PC-9 (cell line): Measurements from ENCODE around the gene STYXL1. TPM values are rescaled to one million over a fixed set of nuclear protein-coding genes. Genes with fewer than 3 reads are reported as not detected.
A peak's percentile ranks its signal among the peaks of the same experiment; 100 is the strongest.

Experiments used
- BruUV-seq: library from RNA; stranded (reverse); fragments of 400-500 nt; replicated peaks from 2 replicates; lab custom pipeline; 2021; lab: Mats Ljungman, UMichigan
- CTCF ChIA-PET: fragments of 300-600 bp; sonication (Branson Sonifier 250); formaldehyde crosslinking; loops from one replicate; lab custom pipeline; 2022; ENCODE audit warnings: antibody characterized with exemption; lab: Charles Lee
- POLR2A ChIA-PET: fragments of 300-600 bp; sonication (Branson Sonifier 250); formaldehyde crosslinking; loops from one replicate; lab custom pipeline; 2022; ENCODE audit warnings: antibody characterized with exemption; ENCODE audit not compliant: unreplicated experiment; lab: Charles Lee
- DNase-seq, 2 experiments: peaks; one replicate each; pipeline versions ENCODE4 v3.0.0 to v3.0.0-alpha.2; 2015 to 2022; ENCODE audit warnings: mixed read lengths in 1 of 2
- H2AFZ ChIP-seq: fragments of 200-600 bp; sonication (generic); 2 replicates; pipeline ENCODE4 v1.8.1; 2017; ENCODE audit warnings: antibody characterized with exemption
- H3F3A ChIP-seq: fragments of 200-600 bp; sonication (generic); 2 replicates; pipeline ENCODE4 v1.8.1; 2017; ENCODE audit warnings: antibody characterized with exemption, mild to moderate bottlenecking, low read depth; ENCODE audit not compliant: insufficient read depth
- H3K27ac ChIP-seq: fragments of 200-600 bp; sonication (generic); 2 replicates; pipeline ENCODE4 v1.6.1; 2016; ENCODE audit warnings: mixed run types
- H3K27me3 ChIP-seq: fragments of 200-600 bp; sonication (generic); 2 replicates; pipeline ENCODE4 v1.6.1; 2016; ENCODE audit warnings: low read depth, mixed run types; ENCODE audit not compliant: insufficient read depth
- H3K36me3 ChIP-seq: fragments of 200-600 bp; sonication (generic); 2 replicates; pipeline ENCODE4 v1.6.1; 2016; ENCODE audit warnings: low read depth, mixed run types
- H3K4me1 ChIP-seq: fragments of 200-600 bp; sonication (generic); replicated peaks from 2 replicates; pipeline ENCODE4 v1.6.1; 2016; ENCODE audit warnings: mixed run types; ENCODE audit not compliant: insufficient read depth
- H3K4me2 ChIP-seq: fragments of 200-600 bp; sonication (generic); 2 replicates; pipeline ENCODE4 v1.6.1; 2017; ENCODE audit warnings: mixed run types
- H3K4me3 ChIP-seq: fragments of 200-600 bp; sonication (generic); 2 replicates; pipeline ENCODE4 v1.6.1; 2016; ENCODE audit warnings: mixed run types
- H3K79me2 ChIP-seq: fragments of 200-600 bp; sonication (generic); 2 replicates; pipeline ENCODE4 v1.6.1; 2017; ENCODE audit warnings: low read depth, mixed run types
- H3K9me2 ChIP-seq: fragments of 200-600 bp; sonication (generic); 2 replicates; pipeline ENCODE4 v1.8.1; 2017; ENCODE audit warnings: mild to moderate bottlenecking; ENCODE audit not compliant: insufficient read depth
- H3K9me3 ChIP-seq: fragments of 200-600 bp; sonication (generic); 2 replicates; pipeline ENCODE4 v1.8.1; 2016; ENCODE audit warnings: low read depth; ENCODE audit not compliant: insufficient read depth
- H4K20me1 ChIP-seq: fragments of 200-600 bp; sonication (generic); 2 replicates; pipeline ENCODE4 v1.8.1; 2017; ENCODE audit not compliant: insufficient read depth
- CTCF ChIP-seq: fragments of 200-600 bp; sonication (generic); conservative IDR thresholded peaks from 2 replicates; pipeline ENCODE4 v1.6.1; 2017; ENCODE audit warnings: mixed run types, antibody characterized with exemption, mild to moderate bottlenecking, moderate library complexity
- EZH2 ChIP-seq: fragments of 200-600 bp; sonication (generic); IDR thresholded peaks from 2 replicates; pipeline ENCODE4 v1.8.0; 2017; ENCODE audit warnings: antibody characterized with exemption, low read depth
- intact Hi-C: fragments of 100-400 bp; cut with micrococcal nuclease; formaldehyde crosslinking; loops from one replicate; pipeline ENCODE4 v1.10.0; 2022; ENCODE audit not compliant: unreplicated experiment
- total RNA-seq: library from RNA; stranded (reverse); gene quantifications from 2 replicates; pipeline ENCODE4 v1.2.3, GENCODE V29; 2021

STYXL1 gene
- total RNA-seq, 1 experiment from 2014 or later = 77.7 TPM

GRCh38 chr7:75996476-75996875 is 51.3 kb downstream of the STYXL1 start:
- intact Hi-C loops = no loop called here
- BruUV-seq = no TSS peak
- Histone ChIP-seq H3K4me2 (no peak overlapping the region), H3K9me2 (no peaks in the 10 kb centered on the region), H3F3A (peaks cover 3% of the 10 kb centered on the region; the same call in 1 of the 2 replicates), H3K9me3 (no peaks in the 10 kb centered on the region), H3K27ac (no peak overlapping the region), H3K36me3 (no peaks in the 10 kb centered on the region), H3K4me3 (no peak overlapping the region), H3K4me1 (peaks cover 8% of the 10 kb centered on the region), H3K27me3 (no peaks in the 10 kb centered on the region), H3K79me2 (0 out of 2 replicates have a peak, but pooled peaks cover 6% of the 10 kb centered on the region), H2AFZ (no peak overlapping the region), H4K20me1 (no peaks in the 10 kb centered on the region)
- ChIA-PET CTCF (interaction anchor here (0.6 kb wide), 1 partner anchor 23 kb away, joined by 3 read pairs; no protein-coding TSS in a partner anchor), POLR2A (interaction anchor here (0.6 kb wide), 1 partner anchor 119 kb away, joined by 4 read pairs; no protein-coding TSS in a partner anchor)
- no peak for DNase-seq
- TF ChIP-seq EZH2 = no peak
- TF ChIP-seq CTCF = no peak

- Histone ChIP-seq H4K20me1 (no peaks in the 10 kb centered on the region), H3K36me3 (no peaks in the 10 kb centered on the region), H2AFZ (no peak overlapping the region), H3K9me3 (no peaks in the 10 kb centered on the region), H3K9me2 (no peaks in the 10 kb centered on the region), H3K4me2 (no peak overlapping the region), H3K79me2 (0 out of 2 replicates have a peak, but pooled peaks cover 6% of the 10 kb centered on the region), H3F3A (peaks cover 3% of the 10 kb centered on the region; the same call in 1 of the 2 replicates), H3K4me1 (peaks cover 13% of the 10 kb centered on the region), H3K27me3 (no peaks in the 10 kb centered on the region), H3K4me3 (no peak overlapping the region), H3K27ac (no peak overlapping the region)
- CTCF ChIA-PET = no interaction called here
- intact Hi-C loops = no loop called here
- TF ChIP-seq EZH2 = no peak
- no peak for TF ChIP-seq CTCF
- POLR2A ChIA-PET = interaction anchor here (0.6 to 0.8 kb wide), 2 partner anchors 39 to 118 kb away, joined by 4 to 7 read pairs; no protein-coding TSS in a partner anchor
- BruUV-seq = no TSS peak
- DNase-seq = no peak
Measured at GRCh38 chr7:75995996-75996395, 51.8 kb downstream of the STYXL1 start.

- CTCF ChIA-PET = no interaction called here
Measured at GRCh38 chr7:75995052-75995471, 52.7 kb downstream of the STYXL1 start.

More at GRCh38 chr7:75995052-75995471, 52.7 kb downstream of the STYXL1 start:
- H3K9me3 ChIP-seq = no peaks in the 10 kb centered on the region
- intact Hi-C loops = no loop called here
- no peak overlapping the region for H3K27ac ChIP-seq
- DNase-seq = no peak
- H2AFZ ChIP-seq = no peak overlapping the region
- no peak for TF ChIP-seq EZH2
- TF ChIP-seq CTCF = no peak
- H3K4me3 ChIP-seq = peak overlapping the region; percentile 92
- POLR2A ChIA-PET = interaction anchor here (0.8 kb wide), 1 partner anchor 38 kb away, joined by 7 read pairs; no protein-coding TSS in a partner anchor
- peaks cover 3% of the 10 kb centered on the region; the same call in 1 of the 2 replicates for H3F3A ChIP-seq
- 0 out of 2 replicates have a peak, but pooled peaks cover 6% of the 10 kb centered on the region for H3K79me2 ChIP-seq
- H3K27me3 ChIP-seq = no peaks in the 10 kb centered on the region
- H3K4me2 ChIP-seq = peak overlapping the region; percentile 86
- no TSS peak for BruUV-seq
- no peaks in the 10 kb centered on the region for H4K20me1 ChIP-seq
- no peaks in the 10 kb centered on the region for H3K36me3 ChIP-seq
- peaks cover 22% of the 10 kb centered on the region for H3K4me1 ChIP-seq
- no peaks in the 10 kb centered on the region for H3K9me2 ChIP-seq
